H9 (cell line): ENCODE measurements around the gene PCDH18. TPM values are rescaled to one million over a fixed set of nuclear protein-coding genes. Genes with fewer than 3 reads are reported as not detected.

Experiments
- DNase-seq: peaks from one replicate; pipeline ENCODE4 v3.0.0-alpha.2; 2017
- H2AFZ ChIP-seq: one replicate; pipeline ENCODE4 v1.6.1; 2013; ENCODE audit warnings: mild to moderate bottlenecking, low read length, control low read depth, moderate library complexity
- H2AK5ac ChIP-seq: 2 replicates; pipeline ENCODE4 v1.6.1; 2013; ENCODE audit warnings: low read length, control low read depth, mixed read lengths; ENCODE audit not compliant: insufficient read length
- H2BK120ac ChIP-seq: one replicate; pipeline ENCODE4 v1.6.1; 2013; ENCODE audit warnings: low read depth, mild to moderate bottlenecking, low read length, control low read depth, inconsistent platforms; ENCODE audit not compliant: poor library complexity, severe bottlenecking
- H2BK12ac ChIP-seq: 2 replicates; pipeline ENCODE4 v1.6.1; 2013; ENCODE audit warnings: low read length, control low read depth, mixed read lengths, low read depth; ENCODE audit not compliant: insufficient read length
- H2BK15ac ChIP-seq: 2 replicates; pipeline ENCODE4 v1.6.1; 2013; ENCODE audit warnings: low read depth, low read length, control low read depth
- H2BK20ac ChIP-seq: one replicate; pipeline ENCODE4 v1.6.1; 2013; ENCODE audit warnings: low read depth, mild to moderate bottlenecking, low read length, control low read depth, inconsistent platforms; ENCODE audit not compliant: poor library complexity, severe bottlenecking
- H2BK5ac ChIP-seq: 2 replicates; pipeline ENCODE4 v1.6.1; 2013; ENCODE audit warnings: low read length, control low read depth, mixed read lengths; ENCODE audit not compliant: insufficient read length
- H3K14ac ChIP-seq: 2 replicates; pipeline ENCODE4 v1.6.1; 2013; ENCODE audit warnings: low read length, control low read depth; ENCODE audit not compliant: insufficient read depth
- H3K18ac ChIP-seq: 2 replicates; pipeline ENCODE4 v1.6.1; 2013; ENCODE audit warnings: low read depth, mild to moderate bottlenecking, mixed read lengths, low read length, control low read depth; ENCODE audit not compliant: insufficient read length
- H3K23ac ChIP-seq: 2 replicates; pipeline ENCODE4 v1.6.1; 2013; ENCODE audit warnings: low read length, control low read depth, mixed read lengths, low read depth; ENCODE audit not compliant: insufficient read length
- H3K23me2 ChIP-seq: 2 replicates; pipeline ENCODE4 v1.6.1; 2013; ENCODE audit warnings: low read depth, mild to moderate bottlenecking, mixed read lengths, low read length, control low read depth; ENCODE audit not compliant: insufficient read length, poor library complexity, severe bottlenecking
- H3K27ac ChIP-seq: 2 replicates; pipeline ENCODE4 v1.5.1; 2013; ENCODE audit warnings: low read length, control low read depth, mixed read lengths, low read depth; ENCODE audit not compliant: insufficient read length
- H3K27me3 ChIP-seq: 2 replicates; pipeline ENCODE4 v1.6.1; 2013; ENCODE audit warnings: low read length, control low read depth, inconsistent platforms; ENCODE audit not compliant: insufficient read depth
- H3K4ac ChIP-seq: 2 replicates; pipeline ENCODE4 v1.6.1; 2013; ENCODE audit warnings: low read depth, mild to moderate bottlenecking, control low read depth, inconsistent platforms, low read length, moderate library complexity
- H3K4me1 ChIP-seq: 2 replicates; pipeline ENCODE4 v1.6.1; 2013; ENCODE audit warnings: low read length, control low read depth, inconsistent platforms; ENCODE audit not compliant: insufficient read depth
- H3K4me2 ChIP-seq: 2 replicates; pipeline ENCODE4 v1.6.1; 2013; ENCODE audit warnings: low read length, control low read depth, mixed read lengths; ENCODE audit not compliant: insufficient read length, insufficient read depth
- H3K56ac ChIP-seq: 2 replicates; pipeline ENCODE4 v1.6.1; 2013; ENCODE audit warnings: low read depth, mild to moderate bottlenecking, mixed read lengths, low read length, control low read depth; ENCODE audit not compliant: insufficient read length
- H3K79me1 ChIP-seq: 2 replicates; pipeline ENCODE4 v1.6.1; 2013; ENCODE audit warnings: low read depth, mild to moderate bottlenecking, moderate library complexity, low read length, control low read depth, inconsistent platforms; ENCODE audit not compliant: insufficient read depth, poor library complexity, severe bottlenecking
- H3K79me2 ChIP-seq: 2 replicates; pipeline ENCODE4 v1.6.1; 2013; ENCODE audit warnings: low read length, control low read depth, inconsistent platforms; ENCODE audit not compliant: insufficient read depth
- H3K9ac ChIP-seq: 2 replicates; pipeline ENCODE4 v1.6.1; 2013; ENCODE audit warnings: low read length, control low read depth, mixed read lengths; ENCODE audit not compliant: insufficient read length; ENCODE audit errors: extremely low read depth
- H3K9me3 ChIP-seq: one replicate; pipeline ENCODE4 v1.6.1; 2013; ENCODE audit warnings: low read depth, low read length, inconsistent platforms; ENCODE audit not compliant: control insufficient read depth
- H3T11ph ChIP-seq: one replicate; pipeline ENCODE4 v1.6.1; 2013; ENCODE audit warnings: mild to moderate bottlenecking, low read length, control low read depth, inconsistent platforms
- H4K20me1 ChIP-seq: one replicate; pipeline ENCODE4 v1.6.1; 2013; ENCODE audit not compliant: control insufficient read depth, insufficient read length, insufficient read depth
- H4K5ac ChIP-seq: 2 replicates; pipeline ENCODE4 v1.6.1; 2013; ENCODE audit warnings: low read depth, mild to moderate bottlenecking, mixed read lengths, low read length, control low read depth; ENCODE audit not compliant: insufficient read length
- H4K8ac ChIP-seq: replicated peaks from 2 replicates; pipeline ENCODE4 v1.6.1; 2013; ENCODE audit warnings: low read length, control low read depth, mixed read lengths, low read depth; ENCODE audit not compliant: insufficient read length
- H4K91ac ChIP-seq: 2 replicates; pipeline ENCODE4 v1.6.1; 2013; ENCODE audit warnings: low read depth, mild to moderate bottlenecking, moderate library complexity, mixed read lengths, low read length, control low read depth; ENCODE audit not compliant: insufficient read length
- H3K27ac Mint-ChIP-seq, 3 experiments: 2 replicates in 2 of 3; 3 replicates in 1 of 3; pipeline ENCODE4 v1.8.0; 2020 to 2021; ENCODE audit warnings: mixed read lengths in 3 of 3, mild to moderate bottlenecking in 1 of 3, moderate library complexity in 1 of 3
- H3K27me3 Mint-ChIP-seq: 2 replicates; pipeline ENCODE4 v1.8.0; 2021; ENCODE audit warnings: low read depth, mild to moderate bottlenecking, moderate library complexity, mixed read lengths
- H3K36me3 Mint-ChIP-seq, 3 experiments: 2 replicates in 2 of 3; 3 replicates in 1 of 3; pipeline ENCODE4 v1.8.0; 2020 to 2021; ENCODE audit warnings: low read depth in 3 of 3, mixed read lengths in 3 of 3; ENCODE audit not compliant: insufficient read depth in 1 of 3
- H3K4me1 Mint-ChIP-seq, 2 experiments: 2 replicates each; pipeline ENCODE4 v1.8.0; 2020; ENCODE audit warnings: mixed read lengths in 2 of 2
- H3K4me3 Mint-ChIP-seq, 2 experiments: 2 replicates in 1 of 2; 3 replicates in 1 of 2; pipeline ENCODE4 v1.8.0; 2020 to 2021; ENCODE audit warnings: mild to moderate bottlenecking in 2 of 2, mixed read lengths in 2 of 2, moderate library complexity in 1 of 2
- H3K9me3 Mint-ChIP-seq, 2 experiments: 2 replicates in 1 of 2; 3 replicates in 1 of 2; pipeline ENCODE4 v1.8.0; 2020; ENCODE audit warnings: mild to moderate bottlenecking in 2 of 2, mixed read lengths in 2 of 2, moderate library complexity in 1 of 2
- CTCF ChIP-seq: fragments of 200-600 bp; sonication (generic); conservative IDR thresholded peaks from 3 replicates; pipeline ENCODE4 v1.8.0; 2021; ENCODE audit warnings: antibody characterized with exemption, mild to moderate bottlenecking
- WGBS: extraction: QIAGEN DNeasy Blood & Tissue Kit; methylation state at CpG from one replicate; pipeline ENCODE4 v1.1.7; 2013; ENCODE audit warnings: missing lambda C conversion rate, low lambda C conversion rate, mixed read lengths; ENCODE audit not compliant: insufficient read length; ENCODE audit errors: extremely low coverage; 5-methylcytosine and 5-hydroxymethylcytosine counted together
- total RNA-seq: library from RNA; stranded (reverse); gene quantifications from 2 replicates; pipeline ENCODE4 v1.2.1, GENCODE V29; 2021

The PCDH18 gene
- total RNA-seq, 1 experiment from 2014 or later = 60.7 TPM

- no peak for TF ChIP-seq CTCF
- no peaks in the 10 kb centered on the region for H3K27me3 ChIP-seq
- H2BK12ac ChIP-seq = no peak overlapping the region
- no peak overlapping the region for H3K14ac ChIP-seq
- no peak overlapping the region for H3K56ac ChIP-seq
- H3K4ac ChIP-seq = no peak overlapping the region
- no peaks in the 10 kb centered on the region for H3K79me2 ChIP-seq
- no peak overlapping the region for H2BK120ac ChIP-seq
- no peak overlapping the region for H3K18ac ChIP-seq
- DNase-seq = no peak
- H4K8ac ChIP-seq = no peak overlapping the region
- H3K4me1 Mint-ChIP-seq = peaks cover 13 to 15% of the 10 kb centered on the region in 2 experiments
- H4K91ac ChIP-seq = no peak overlapping the region
- no peaks in the 10 kb centered on the region for H3K23me2 ChIP-seq
- H3K36me3 Mint-ChIP-seq = peaks cover 0 to 16% (median 0%) of the 10 kb centered on the region in 3 experiments; a peak in 6 of 7 replicates
- no peak overlapping the region for H3K23ac ChIP-seq
- no peak overlapping the region for H4K5ac ChIP-seq
- no peak overlapping the region for H3K9ac ChIP-seq
- H2AFZ ChIP-seq = no peak overlapping the region
- no peak overlapping the region for H3K4me3 Mint-ChIP-seq
- H3K9me3 ChIP-seq = no peaks in the 10 kb centered on the region
- no peaks in the 10 kb centered on the region for H3K79me1 ChIP-seq
- H4K20me1 ChIP-seq = no peaks in the 10 kb centered on the region
- no peak overlapping the region for H2BK15ac ChIP-seq
- H3K4me1 ChIP-seq = no peaks in the 10 kb centered on the region
- H3K27me3 Mint-ChIP-seq = no peaks in the 10 kb centered on the region
- peaks cover 0 to 8% of the 10 kb centered on the region in 2 experiments; a peak in 2 of 5 replicates for H3K9me3 Mint-ChIP-seq
- H3T11ph ChIP-seq = no peak overlapping the region
- WGBS = no CpG with 5 or more reads among the region's 2 CpGs
- H2BK5ac ChIP-seq = no peak overlapping the region
- no peak overlapping the region for H3K27ac ChIP-seq
- no peak overlapping the region for H2BK20ac ChIP-seq
- H3K27ac Mint-ChIP-seq = no peak overlapping the region
- H3K4me2 ChIP-seq = no peak overlapping the region
- H2AK5ac ChIP-seq = no peak overlapping the region
These were observed 39.9 kb upstream of the PCDH18 start for GRCh38 chr4:137572163-137572562.
